HepG2 (cell line): ENCODE measurements around the gene TAF8. TPM values are rescaled to one million over a fixed set of nuclear protein-coding genes. Genes with fewer than 3 reads are reported as not detected.

Experiments used
- AHR ChIP-seq: IDR thresholded peaks from 2 replicates; pipeline ENCODE4 v1.6.1; 2018; ENCODE audit warnings: missing genetic modification reagents, missing compliant biosample characterization
- BORCS8-MEF2B ChIP-seq: sonication (generic); formaldehyde crosslinking; IDR thresholded peaks from 2 replicates; pipeline ENCODE4 v1.8.0; 2022; ENCODE audit warnings: mild to moderate bottlenecking, missing genetic modification reagents
- KDM1A ChIP-seq: IDR thresholded peaks from 2 replicates; pipeline ENCODE4 v1.6.1; 2016; ENCODE audit warnings: missing compliant biosample characterization
- KDM2A ChIP-seq: sonication (generic); formaldehyde crosslinking; IDR thresholded peaks from 2 replicates; pipeline ENCODE4 v1.4.0; 2020; ENCODE audit warnings: low read depth, missing genetic modification reagents, borderline replicate concordance
- KDM4B ChIP-seq: sonication (generic); formaldehyde crosslinking; IDR thresholded peaks from 2 replicates; pipeline ENCODE4 v1.4.0; 2020; ENCODE audit warnings: missing genetic modification reagents
- MBD4 ChIP-seq: IDR thresholded peaks from 2 replicates; pipeline ENCODE4 v1.6.1; 2012; ENCODE audit warnings: low read length, inconsistent platforms, borderline replicate concordance
- MEIS1 ChIP-seq: sonication (generic); formaldehyde crosslinking; IDR thresholded peaks from 2 replicates; pipeline ENCODE4 v1.9.0; 2021; ENCODE audit warnings: mild to moderate bottlenecking, missing genetic modification reagents, moderate library complexity, borderline replicate concordance
- MLX ChIP-seq: IDR thresholded peaks from 2 replicates; pipeline ENCODE4 v1.6.1; 2016
- MXI1 ChIP-seq: IDR thresholded peaks from 3 replicates; pipeline ENCODE4 v1.6.1; 2012; ENCODE audit warnings: low read depth, low read length, inconsistent platforms, borderline replicate concordance
- NR2F2 ChIP-seq: IDR thresholded peaks from 2 replicates; pipeline ENCODE4 v1.6.1; 2012; ENCODE audit warnings: low read depth, inconsistent platforms, borderline replicate concordance
- PRPF4 ChIP-seq: fragments of 200-400 bp; formaldehyde crosslinking; IDR thresholded peaks from 2 replicates; pipeline ENCODE4 v1.6.1; 2016; ENCODE audit warnings: low read length, low read depth; ENCODE audit not compliant: poor library complexity, severe bottlenecking
- SP2 ChIP-seq: sonication (generic); formaldehyde crosslinking; IDR thresholded peaks from 2 replicates; pipeline ENCODE4 v1.5.1; 2020; ENCODE audit warnings: mild to moderate bottlenecking, missing genetic modification reagents
- TOE1 ChIP-seq: sonication (generic); formaldehyde crosslinking; IDR thresholded peaks from 2 replicates; pipeline ENCODE4 v1.4.0; 2020; ENCODE audit warnings: mild to moderate bottlenecking, missing genetic modification reagents
- ZMAT5 ChIP-seq: sonication (generic); formaldehyde crosslinking; IDR thresholded peaks from 2 replicates; pipeline ENCODE4 v1.5.0; 2020; ENCODE audit warnings: mild to moderate bottlenecking, low read depth, missing genetic modification reagents, borderline replicate concordance
- ZNF234 ChIP-seq: sonication (generic); formaldehyde crosslinking; conservative IDR thresholded peaks from 2 replicates; pipeline ENCODE4 v1.5.1; 2020; ENCODE audit warnings: mild to moderate bottlenecking, missing genetic modification reagents
- ZNF563 ChIP-seq: sonication (generic); formaldehyde crosslinking; IDR thresholded peaks from 2 replicates; pipeline ENCODE4 v1.8.0; 2022; ENCODE audit warnings: mild to moderate bottlenecking, moderate library complexity, missing genetic modification reagents
- ZNF580 ChIP-seq: IDR thresholded peaks from 2 replicates; pipeline ENCODE4 v1.6.1; 2016; ENCODE audit warnings: low read depth, borderline replicate concordance
- ZNF639 ChIP-seq: conservative IDR thresholded peaks from 2 replicates; pipeline ENCODE4 v1.6.1; 2018; ENCODE audit warnings: missing genetic modification reagents
- ZNF710 ChIP-seq: sonication (generic); formaldehyde crosslinking; IDR thresholded peaks from 2 replicates; pipeline ENCODE4 v1.5.0; 2020; ENCODE audit warnings: mild to moderate bottlenecking, missing genetic modification reagents, borderline replicate concordance
- polyA plus RNA-seq, 8 experiments: library from polyadenylated mRNA; depleted of rRNA in 3 of 8; stranded (reverse) in 7 of 8; unstranded in 1 of 8; fragments of >200 nt; fragmentation: Illumina TruSeq in 4 of 8; extraction: Trizol in 4 of 8; gene quantifications; 2 replicates each; pipeline versions ENCODE4 v1.2.1 to v1.2.3, GENCODE V29; 2011 to 2016; ENCODE audit warnings: low read depth in 4 of 8, missing spikeins in 1 of 8, mixed read lengths in 1 of 8; ENCODE audit not compliant: insufficient read depth in 1 of 8
- total RNA-seq, 5 experiments: library from RNA; depleted of rRNA; stranded (reverse); fragments of >200 nt; fragmentation: Illumina TruSeq; extraction: Trizol; gene quantifications; 2 replicates each; pipeline ENCODE4 v1.2.3, GENCODE V29; 2016; ENCODE audit warnings: low read depth in 1 of 5
- TF ChIP-seq, protein P1 (sequence below): sonication (generic); formaldehyde crosslinking; conservative IDR thresholded peaks from 2 replicates; pipeline ENCODE4 v1.8.0; 2022; ENCODE audit warnings: low read depth, missing genetic modification reagents

Gene TAF8
- total and polyA plus RNA-seq, 2 of the 13 experiments (the other 11 are each of a cell fraction or from before 2014, with no cell fraction given) = 25.2 to 25.8 TPM

DNA sequence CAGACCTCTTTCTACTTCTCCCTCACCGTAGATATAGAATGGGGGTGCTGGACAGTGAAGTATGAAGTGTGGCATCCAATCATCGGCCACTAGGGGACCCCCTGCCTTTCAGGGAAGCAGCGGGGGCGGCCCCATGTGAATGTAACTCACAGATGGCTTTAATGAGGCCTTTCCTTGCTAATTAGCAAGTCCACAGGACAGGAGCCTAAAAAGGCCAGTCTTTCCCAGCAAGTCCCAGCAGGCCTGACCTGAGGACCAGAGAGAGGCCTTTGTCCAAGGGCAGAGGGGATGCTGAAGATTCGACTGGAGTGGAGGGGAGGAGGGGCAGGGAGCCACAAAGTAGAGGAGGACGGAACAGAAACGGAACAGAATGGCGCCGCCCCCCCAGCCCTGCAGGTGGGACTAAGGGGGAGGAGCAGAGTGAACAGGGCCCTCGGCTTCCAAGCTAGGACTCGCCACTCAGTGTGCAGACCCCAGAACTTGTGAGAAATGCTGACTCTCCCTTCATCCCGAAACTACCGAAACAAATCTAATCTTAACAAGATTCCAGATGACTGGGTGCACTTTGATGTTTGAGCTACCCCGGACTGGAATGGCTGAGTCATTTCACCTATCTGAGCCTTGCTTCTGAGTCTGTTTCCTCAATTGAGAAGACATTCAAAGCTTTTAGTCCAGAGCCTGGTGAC, 86.3 kb downstream of the TAF8 start (continued):
- TF ChIP-seq ZNF234 = no peak
- no peak for TF ChIP-seq PRPF4
- TF ChIP-seq SP2 (CRISPR knock-in tag) = 0 out of 2 replicates have a peak, but pooled peaks have one; percentile 1
- 0 out of 2 replicates have a peak, but pooled peaks have one; percentile 43 for TF ChIP-seq KDM2A (CRISPR knock-in tag)
- TF ChIP-seq KDM4B (CRISPR knock-in tag) = no peak
- no peak for TF ChIP-seq MLX (CRISPR knock-in tag)
- no peak; the same call in 1 of the 2 replicates for TF ChIP-seq NR2F2
- no peak for TF ChIP-seq ZMAT5 (CRISPR knock-in tag)
- peak; percentile 32; the same call in 1 of the 2 replicates for TF ChIP-seq AHR (CRISPR knock-in tag)
- no peak for TF ChIP-seq MBD4
- TF ChIP-seq TOE1 (CRISPR knock-in tag) = no peak
- TF ChIP-seq ZNF639 (CRISPR knock-in tag) = no peak
- 0 out of 3 replicates have a peak, but pooled peaks have one; percentile 33 for TF ChIP-seq MXI1
- TF ChIP-seq, protein P1, sequence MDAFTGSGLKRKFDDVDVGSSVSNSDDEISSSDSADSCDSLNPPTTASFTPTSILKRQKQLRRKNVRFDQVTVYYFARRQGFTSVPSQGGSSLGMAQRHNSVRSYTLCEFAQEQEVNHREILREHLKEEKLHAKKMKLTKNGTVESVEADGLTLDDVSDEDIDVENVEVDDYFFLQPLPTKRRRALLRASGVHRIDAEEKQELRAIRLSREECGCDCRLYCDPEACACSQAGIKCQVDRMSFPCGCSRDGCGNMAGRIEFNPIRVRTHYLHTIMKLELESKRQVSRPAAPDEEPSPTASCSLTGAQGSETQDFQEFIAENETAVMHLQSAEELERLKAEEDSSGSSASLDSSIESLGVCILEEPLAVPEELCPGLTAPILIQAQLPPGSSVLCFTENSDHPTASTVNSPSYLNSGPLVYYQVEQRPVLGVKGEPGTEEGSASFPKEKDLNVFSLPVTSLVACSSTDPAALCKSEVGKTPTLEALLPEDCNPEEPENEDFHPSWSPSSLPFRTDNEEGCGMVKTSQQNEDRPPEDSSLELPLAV (CRISPR knock-in tag) = no peak
- TF ChIP-seq ZNF563 (CRISPR knock-in tag) = 0 out of 2 replicates have a peak, but pooled peaks have one; percentile 18
- TF ChIP-seq KDM1A = 0 out of 2 replicates have a peak, but pooled peaks have one; percentile 55
- TF ChIP-seq ZNF710 (CRISPR knock-in tag) = no peak; the same call in 1 of the 2 replicates
- 0 out of 2 replicates have a peak, but pooled peaks have one; percentile 24 for TF ChIP-seq MEIS1 (CRISPR knock-in tag)
- TF ChIP-seq BORCS8-MEF2B (CRISPR knock-in tag) = peak; percentile 61; the same call in 1 of the 2 replicates
- 0 out of 2 replicates have a peak, but pooled peaks have one; percentile 16 for TF ChIP-seq ZNF580
